Sigmoid colon (tissue), 7 donors: ENCODE results near the gene IDNK. TPM values are rescaled to one million over a fixed set of nuclear protein-coding genes. Genes with fewer than 3 reads are reported as not detected.

Source experiments
- DNase-seq: peaks from one replicate; pipeline ENCODE4 v3.0.0-alpha.2; 2019
- H3K27ac ChIP-seq, 4 donors: fragments of 200-600 bp; sonication (generic); one replicate each; pipeline ENCODE4 v1.5.1; 2016 to 2019; ENCODE audit warnings: mild to moderate bottlenecking in 1 of 4
- H3K27me3 ChIP-seq, 3 donors: fragments of 200-600 bp; sonication (generic); one replicate each; pipeline ENCODE4 v1.5.1; 2019; ENCODE audit warnings: mild to moderate bottlenecking in 1 of 3
- H3K36me3 ChIP-seq, 4 donors: fragments of 200-600 bp; sonication (generic); one replicate each; pipeline ENCODE4 v1.5.1; 2016 to 2019
- H3K4me1 ChIP-seq, 4 donors: fragments of 200-600 bp; sonication (generic); one replicate each; pipeline ENCODE4 v1.5.1; 2017 to 2019
- H3K4me3 ChIP-seq, 4 donors: fragments of 200-600 bp; sonication (generic); one replicate each; pipeline ENCODE4 v1.5.1; 2017 to 2019; ENCODE audit warnings: mild to moderate bottlenecking in 2 of 4, moderate library complexity in 1 of 4
- H3K9me3 ChIP-seq, 4 donors: fragments of 200-600 bp in 3 of 4; sonication (generic) in 3 of 4; one replicate each; pipeline versions ENCODE4 v1.5.1 to v1.6.1; 2013 to 2019
- EP300 ChIP-seq, 4 donors: sonication (generic); formaldehyde crosslinking; IDR thresholded peaks; one replicate each; pipeline ENCODE4 v1.6.1; 2017; ENCODE audit warnings: antibody characterized with exemption in 4 of 4
- POLR2A ChIP-seq, 2 donors: fragments of 450-650 bp; IDR thresholded peaks; one replicate each; pipeline ENCODE4 v1.6.1; 2016; ENCODE audit warnings: antibody characterized with exemption in 2 of 2, mild to moderate bottlenecking in 2 of 2, moderate library complexity in 2 of 2
- POLR2AphosphoS5 ChIP-seq, 4 donors: sonication (generic); formaldehyde crosslinking; IDR thresholded peaks; one replicate each; pipeline ENCODE4 v1.6.1; 2017; ENCODE audit warnings: antibody characterized with exemption in 4 of 4
- WGBS, 2 donors: extraction: QIAGEN DNeasy Blood & Tissue Kit; methylation state at CpG; one replicate each; pipeline ENCODE4 v1.1.7; 2013; 5-methylcytosine and 5-hydroxymethylcytosine counted together
- intact Hi-C: fragments of 100-400 bp; cut with DNase I; formaldehyde crosslinking; loops from one replicate; pipeline ENCODE4 v1.15.1; 2023
- polyA plus RNA-seq, 3 donors: library from polyadenylated mRNA; stranded (reverse); fragments of 200-250 nt; gene quantifications; one replicate each; pipeline ENCODE4 v1.2.3, GENCODE V29; 2013
- total RNA-seq, 4 donors: library from RNA; depleted of rRNA; stranded (reverse); fragments of >200 nt; gene quantifications; one replicate each; pipeline ENCODE4 v1.1.0, GENCODE V29; 2016
- TF ChIP-seq, protein P1 (sequence below), 4 experiments: fragments of 450-650 bp in 3 of 4; fragments of 200-600 bp in 1 of 4; IDR thresholded peaks; one replicate each; pipeline ENCODE4 v1.5.1; 2016 to 2019; ENCODE audit warnings: antibody characterized with exemption in 4 of 4, mild to moderate bottlenecking in 3 of 4, moderate library complexity in 2 of 4
- donor health status: healthy with polysubstance abuse.
- donor health status: Bipolar disorder and iron deficiency.
- donor health status: healthy.

The IDNK gene
- total RNA-seq: 10 to 100 TPM in 1 of 4 donors, 1 to 10 TPM in 3; 3.3 to 11.8 (median 5.9) TPM
- polyA plus RNA-seq: 10 to 100 TPM in 2 of 3 donors, 1 to 10 TPM in 1; 9.4 to 22.2 (median 19.2) TPM

DNA sequence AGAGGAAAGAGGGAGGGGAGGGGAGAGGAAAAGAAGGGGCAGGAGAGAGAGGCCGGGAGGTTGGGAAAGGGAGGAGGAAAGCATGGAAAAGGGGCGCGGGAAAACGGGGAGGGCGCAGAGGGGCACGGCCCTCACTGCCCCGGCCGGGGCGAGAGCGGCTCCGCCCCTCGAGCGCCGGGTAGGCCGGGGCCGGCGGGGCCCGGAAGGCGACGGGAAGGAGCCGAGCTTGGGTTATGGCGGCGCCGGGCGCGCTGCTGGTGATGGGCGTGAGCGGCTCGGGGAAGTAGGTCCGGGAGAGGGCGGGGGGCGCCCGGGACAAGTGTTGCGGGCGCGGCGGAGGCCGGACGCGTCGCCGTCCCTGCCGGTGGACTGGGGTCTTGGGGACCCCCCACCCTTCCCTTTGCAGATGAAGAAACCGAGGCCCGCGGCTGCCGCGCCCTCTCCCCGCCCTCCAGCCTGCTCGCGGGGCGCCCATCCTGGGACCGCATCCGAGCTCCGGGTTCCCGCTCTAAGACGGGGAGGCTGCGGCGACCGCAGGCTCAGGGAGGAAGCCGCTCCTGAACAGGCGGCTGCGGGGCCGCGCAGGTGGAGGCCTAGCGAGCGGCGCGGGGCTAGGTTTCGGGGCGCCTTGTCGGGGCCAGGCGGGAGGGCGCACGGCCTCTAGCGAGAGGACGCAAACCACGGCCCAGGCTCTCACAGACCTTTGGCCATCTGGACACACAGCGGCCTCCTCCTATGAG is at the start of gene IDNK:
Gene IDNK, plus strand, starts transcription at position 205 of the 740 bp plus-strand sequence. Its CDS starts 29 bp downstream, at position 234.
- H3K9me3 ChIP-seq: no peaks in the 10 kb centered on the region
- 0% methylated on average over 79 of the region's 79 CpGs for WGBS, 2 donors
- intact Hi-C loops: loop anchor here (2.0 to 5.0 kb wide), 3 partner anchors 84 to 289 kb away; partner anchors contain the start of genes GKAP1 and UBQLN1
- peak within 1 kb of the TSS; percentile 69 to 86 (median 75) for H3K4me3 ChIP-seq
- H3K36me3 ChIP-seq: peaks cover 0 to 10% (median 0%) of the 10 kb centered on the region in 4 donors
- H3K4me1 ChIP-seq: peaks cover 0 to 17% (median 6%) of the 10 kb centered on the region in 4 donors
- TF ChIP-seq POLR2A (IDR thresholded peaks at IDR 0.05) (no peak), POLR2AphosphoS5 (IDR thresholded peaks at IDR 0.05) (peak in 1 of 4 donors; percentile 16), EP300 (IDR thresholded peaks at IDR 0.05) (no peak)
- TF ChIP-seq, protein P1, sequence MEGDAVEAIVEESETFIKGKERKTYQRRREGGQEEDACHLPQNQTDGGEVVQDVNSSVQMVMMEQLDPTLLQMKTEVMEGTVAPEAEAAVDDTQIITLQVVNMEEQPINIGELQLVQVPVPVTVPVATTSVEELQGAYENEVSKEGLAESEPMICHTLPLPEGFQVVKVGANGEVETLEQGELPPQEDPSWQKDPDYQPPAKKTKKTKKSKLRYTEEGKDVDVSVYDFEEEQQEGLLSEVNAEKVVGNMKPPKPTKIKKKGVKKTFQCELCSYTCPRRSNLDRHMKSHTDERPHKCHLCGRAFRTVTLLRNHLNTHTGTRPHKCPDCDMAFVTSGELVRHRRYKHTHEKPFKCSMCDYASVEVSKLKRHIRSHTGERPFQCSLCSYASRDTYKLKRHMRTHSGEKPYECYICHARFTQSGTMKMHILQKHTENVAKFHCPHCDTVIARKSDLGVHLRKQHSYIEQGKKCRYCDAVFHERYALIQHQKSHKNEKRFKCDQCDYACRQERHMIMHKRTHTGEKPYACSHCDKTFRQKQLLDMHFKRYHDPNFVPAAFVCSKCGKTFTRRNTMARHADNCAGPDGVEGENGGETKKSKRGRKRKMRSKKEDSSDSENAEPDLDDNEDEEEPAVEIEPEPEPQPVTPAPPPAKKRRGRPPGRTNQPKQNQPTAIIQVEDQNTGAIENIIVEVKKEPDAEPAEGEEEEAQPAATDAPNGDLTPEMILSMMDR (IDR thresholded peaks at IDR 0.05): no peak
- H3K27ac ChIP-seq: peak within 1 kb of the TSS; percentile 86 to 90 (median 88)
- H3K27me3 ChIP-seq: no peaks in the 10 kb centered on the region
- DNase-seq: peak; percentile 78

DNA sequence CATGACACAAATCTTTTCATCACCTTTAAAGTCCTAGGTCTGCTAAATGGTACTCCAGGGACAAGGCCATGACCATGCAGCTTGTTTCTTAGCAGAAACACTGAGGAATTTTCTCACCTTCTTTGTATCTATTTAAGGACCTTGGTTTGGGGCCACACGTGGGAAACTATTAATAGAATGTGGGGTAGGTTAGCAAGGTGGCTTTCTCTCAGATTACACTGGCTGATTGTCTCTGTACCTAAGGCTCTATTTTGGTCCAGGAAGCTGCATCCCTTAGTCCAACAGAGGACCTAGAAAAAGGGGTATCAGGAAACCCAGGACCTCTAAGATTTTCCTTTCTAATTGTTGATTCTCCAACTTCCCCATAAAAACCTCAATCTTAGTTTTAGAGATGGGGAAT is 48.5 kb upstream of the IDNK start:
- Histone ChIP-seq H3K4me3 (no peak overlapping the region), H3K9me3 (peaks cover 0 to 4% (median 0%) of the 10 kb centered on the region in 4 donors), H3K27ac (no peak overlapping the region), H3K27me3 (no peaks in the 10 kb centered on the region), H3K4me1 (no peaks in the 10 kb centered on the region), H3K36me3 (no peaks in the 10 kb centered on the region)
- no peak for DNase-seq
- TF ChIP-seq, protein P1 (IDR thresholded peaks at IDR 0.05): no peak
- no peak for TF ChIP-seq EP300 (IDR thresholded peaks at IDR 0.05)
- no peak for TF ChIP-seq POLR2A (IDR thresholded peaks at IDR 0.05)
- no peak for TF ChIP-seq POLR2AphosphoS5 (IDR thresholded peaks at IDR 0.05)
- 78 to 85% methylated on average over 1 of the region's 1 CpG for WGBS, 2 donors
- intact Hi-C loops: no loop called here

DNA sequence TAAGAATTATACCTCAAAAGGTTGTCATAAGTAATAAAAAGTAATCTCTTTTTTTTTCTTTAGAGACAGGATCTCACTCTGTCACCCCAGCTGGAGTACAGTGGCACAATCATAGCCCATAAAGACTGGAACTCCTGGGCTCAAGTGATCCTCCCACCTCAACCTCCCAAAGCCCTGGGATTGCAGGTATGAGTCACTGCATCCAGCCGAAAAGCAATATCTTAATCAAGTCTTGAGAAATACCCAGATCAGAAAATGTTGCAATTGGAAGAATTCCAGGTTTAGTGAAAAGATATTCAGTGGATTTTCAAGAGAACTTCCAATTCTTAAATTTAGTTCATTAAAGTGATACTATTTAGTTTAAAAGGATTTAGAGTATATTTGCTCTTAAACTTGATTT is 40.9 kb upstream of the IDNK start:
- WGBS, 2 donors: 52 to 76% methylated on average over 1 of the region's 1 CpG
- H3K9me3 ChIP-seq: peaks cover 0 to 4% (median 0%) of the 10 kb centered on the region in 4 donors
- no peaks in the 10 kb centered on the region for H3K36me3 ChIP-seq
- no peak overlapping the region for H3K4me3 ChIP-seq
- DNase-seq: no peak
- no peaks in the 10 kb centered on the region for H3K4me1 ChIP-seq
- H3K27me3 ChIP-seq: no peaks in the 10 kb centered on the region
- intact Hi-C loops: no loop called here
- H3K27ac ChIP-seq: no peak overlapping the region
- no peak for TF ChIP-seq POLR2AphosphoS5 (IDR thresholded peaks at IDR 0.05)
- TF ChIP-seq POLR2A (IDR thresholded peaks at IDR 0.05): no peak
- no peak for TF ChIP-seq EP300 (IDR thresholded peaks at IDR 0.05)
- TF ChIP-seq, protein P1 (IDR thresholded peaks at IDR 0.05): no peak

DNA sequence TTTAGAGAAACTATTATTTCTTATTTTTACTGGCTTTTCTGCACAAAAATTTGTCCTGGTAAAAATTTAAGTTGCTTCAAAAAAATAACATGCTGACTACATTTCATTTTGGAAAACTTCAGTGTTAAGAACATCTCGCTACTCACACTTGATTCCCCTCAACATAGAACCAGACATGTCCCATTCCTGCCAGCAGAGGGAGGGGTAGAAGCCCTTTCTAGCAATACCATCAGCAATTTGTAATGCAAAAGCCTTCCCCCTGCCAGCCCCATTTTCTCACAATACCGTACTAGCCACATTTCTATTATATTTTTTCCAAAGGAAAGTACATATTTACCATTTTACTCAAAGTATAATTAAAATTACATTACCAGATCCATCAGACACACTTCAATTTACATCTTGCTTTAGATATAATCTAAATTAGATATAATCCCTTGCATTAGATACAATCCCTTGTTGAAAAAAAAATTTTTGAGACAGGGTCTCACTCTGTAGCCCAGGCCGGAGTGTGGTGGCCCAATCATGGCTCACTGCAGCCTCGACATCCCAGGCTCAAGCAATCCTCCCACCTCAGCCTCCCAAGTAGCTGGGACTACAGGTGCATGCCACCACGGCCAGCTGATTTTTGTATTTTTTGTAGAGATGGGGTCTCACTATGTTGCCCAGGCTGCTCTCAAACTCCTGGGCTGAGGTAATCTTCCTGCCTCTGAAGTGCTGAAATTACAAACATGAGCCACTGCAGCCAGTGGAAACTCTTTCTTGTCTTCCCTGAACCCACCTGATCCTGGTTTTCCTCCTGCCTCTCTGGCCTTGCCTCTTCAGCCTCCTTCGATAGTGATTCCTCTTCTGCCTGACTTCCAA is 39.6 kb upstream of the IDNK start:
- Histone ChIP-seq H3K4me3 (no peak overlapping the region), H3K27me3 (no peaks in the 10 kb centered on the region), H3K9me3 (peaks cover 0 to 4% (median 0%) of the 10 kb centered on the region in 4 donors), H3K4me1 (no peaks in the 10 kb centered on the region), H3K27ac (no peak overlapping the region), H3K36me3 (no peaks in the 10 kb centered on the region)
- 68 to 71% methylated on average over 6 of the region's 6 CpGs for WGBS, 2 donors
- intact Hi-C loops: no loop called here
- TF ChIP-seq POLR2AphosphoS5 (IDR thresholded peaks at IDR 0.05): no peak
- TF ChIP-seq, protein P1 (IDR thresholded peaks at IDR 0.05): peak in 3 of 4 experiments; percentile 50 to 72 (median 51)
- TF ChIP-seq POLR2A (IDR thresholded peaks at IDR 0.05): no peak
- TF ChIP-seq EP300 (IDR thresholded peaks at IDR 0.05): no peak
- DNase-seq: peak; percentile 70
